IMR-90 (cell line): ENCODE data around the gene PIP5K1B. TPM values are rescaled to one million over a fixed set of nuclear protein-coding genes. Genes with fewer than 3 reads are reported as not detected.

ENCODE experiments used
- ATAC-seq: fragments of 200-7000 bp; cut with Tn5 transposase; 2 replicates; pipeline ENCODE4 v1.9.1; 2020; ENCODE audit warnings: low read depth, mild to moderate bottlenecking, moderate library complexity
- BruUV-seq: library from RNA; stranded (reverse); fragments of 400-500 nt; replicated peaks from 2 replicates; lab custom pipeline; 2021; lab: Mats Ljungman, UMichigan
- CTCF ChIA-PET: fragments of 300-600 bp; formaldehyde crosslinking; extraction: SDS; loops from one replicate; lab custom pipeline; 2021; ENCODE audit warnings: antibody characterized with exemption; lab: Yijun Ruan, JAX
- POLR2A ChIA-PET: fragments of 300-600 bp; sonication (Branson Sonifier 250); formaldehyde crosslinking; loops from one replicate; lab custom pipeline; 2022; ENCODE audit warnings: antibody characterized with exemption; ENCODE audit not compliant: unreplicated experiment; lab: Charles Lee
- DNase-seq: peaks from one replicate; pipeline ENCODE4 v3.0.0; 2013
- H2AFZ ChIP-seq: replicated peaks from 2 replicates; pipeline ENCODE3; 2013; ENCODE audit warnings: low read length, mild to moderate bottlenecking; ENCODE audit not compliant: poor library complexity
- H2AK5ac ChIP-seq: 2 replicates; pipeline ENCODE4 v1.6.1; 2013; ENCODE audit warnings: low read depth, low read length, inconsistent platforms
- H2AK9ac ChIP-seq: replicated peaks from 2 replicates; pipeline ENCODE3; 2013; ENCODE audit warnings: mild to moderate bottlenecking, low read depth, low read length, moderate library complexity; ENCODE audit not compliant: poor library complexity
- H2BK120ac ChIP-seq: 2 replicates; pipeline ENCODE4 v1.6.1; 2013; ENCODE audit warnings: low read depth, low read length, inconsistent platforms
- H2BK15ac ChIP-seq: 3 replicates; pipeline ENCODE4 v1.6.1; 2013; ENCODE audit warnings: low read depth, low read length, inconsistent platforms
- H2BK20ac ChIP-seq: 2 replicates; pipeline ENCODE4 v1.6.1; 2013; ENCODE audit warnings: low read depth, mild to moderate bottlenecking, inconsistent platforms, low read length, moderate library complexity
- H2BK5ac ChIP-seq: 2 replicates; pipeline ENCODE4 v1.6.1; 2013; ENCODE audit warnings: mild to moderate bottlenecking, low read depth, low read length, inconsistent platforms; ENCODE audit not compliant: poor library complexity, severe bottlenecking
- H3K14ac ChIP-seq: replicated peaks from 2 replicates; pipeline ENCODE4 v1.6.1; 2013; ENCODE audit warnings: low read depth, low read length, inconsistent platforms
- H3K18ac ChIP-seq: 2 replicates; pipeline ENCODE4 v1.6.1; 2013; ENCODE audit warnings: low read depth, low read length, control low read depth
- H3K23ac ChIP-seq: 2 replicates; pipeline ENCODE4 v1.6.1; 2013; ENCODE audit warnings: low read depth, low read length, inconsistent platforms
- H3K27ac ChIP-seq: 2 replicates; pipeline ENCODE4 v1.5.1; 2013; ENCODE audit warnings: mild to moderate bottlenecking, control low read depth, low read length; ENCODE audit not compliant: insufficient read depth
- H3K27me3 ChIP-seq: 2 replicates; pipeline ENCODE4 v1.6.1; 2013; ENCODE audit warnings: low read length; ENCODE audit not compliant: control insufficient read depth, insufficient read depth
- H3K36me3 ChIP-seq: 2 replicates; pipeline ENCODE4 v1.6.1; 2013; ENCODE audit warnings: low read length, mixed read lengths; ENCODE audit not compliant: control insufficient read depth, insufficient read depth
- H3K4ac ChIP-seq: 2 replicates; pipeline ENCODE4 v1.6.1; 2013; ENCODE audit warnings: low read depth, low read length, inconsistent platforms
- H3K4me1 ChIP-seq: 2 replicates; pipeline ENCODE4 v1.6.1; 2013; ENCODE audit warnings: low read length, mixed read lengths; ENCODE audit not compliant: control insufficient read depth, insufficient read depth
- H3K4me2 ChIP-seq: 2 replicates; pipeline ENCODE4 v1.6.1; 2013; ENCODE audit warnings: low read depth, mild to moderate bottlenecking, control low read depth, low read length, moderate library complexity
- H3K4me3 ChIP-seq: 2 replicates; pipeline ENCODE4 v1.5.1; 2013; ENCODE audit warnings: low read depth, mild to moderate bottlenecking, control low read depth, low read length, moderate library complexity; ENCODE audit not compliant: insufficient read depth
- H3K56ac ChIP-seq: 2 replicates; pipeline ENCODE4 v1.6.1; 2013; ENCODE audit warnings: low read length, inconsistent platforms; ENCODE audit not compliant: insufficient read depth; ENCODE audit errors: extremely low read depth
- H3K79me1 ChIP-seq, 2 experiments: 2 replicates each; pipeline ENCODE4 v1.6.1; 2013; ENCODE audit warnings: low read length in 2 of 2, inconsistent platforms in 1 of 2, low read depth in 1 of 2
- H3K9ac ChIP-seq: 2 replicates; pipeline ENCODE4 v1.6.1; 2013; ENCODE audit warnings: low read depth, low read length, control low read depth
- H3K9me1 ChIP-seq: 2 replicates; pipeline ENCODE4 v1.6.1; 2013; ENCODE audit warnings: low read length, inconsistent platforms; ENCODE audit not compliant: insufficient read depth
- H3K9me3 ChIP-seq: 2 replicates; pipeline ENCODE4 v1.6.1; 2013; ENCODE audit warnings: low read length; ENCODE audit not compliant: control insufficient read depth, insufficient read depth
- H4K20me1 ChIP-seq: 2 replicates; pipeline ENCODE4 v1.6.1; 2013; ENCODE audit warnings: low read length, inconsistent platforms; ENCODE audit not compliant: insufficient read depth
- H4K5ac ChIP-seq: 2 replicates; pipeline ENCODE4 v1.6.1; 2013; ENCODE audit warnings: mild to moderate bottlenecking, low read depth, low read length, control low read depth
- H4K8ac ChIP-seq, 2 experiments: 2 replicates each; pipeline ENCODE4 v1.6.1; 2013; ENCODE audit warnings: low read depth in 2 of 2, low read length in 2 of 2, control low read depth in 1 of 2, inconsistent platforms in 1 of 2
- H4K91ac ChIP-seq: 2 replicates; pipeline ENCODE4 v1.6.1; 2013; ENCODE audit warnings: low read depth, low read length, inconsistent platforms; ENCODE audit not compliant: insufficient read depth
- BHLHE40 ChIP-seq: fragments of 150-350 bp; IDR thresholded peaks from 2 replicates; pipeline ENCODE4 v1.6.1; 2016; ENCODE audit warnings: mild to moderate bottlenecking, low read depth, low read length
- FOS ChIP-seq: fragments of 150-350 bp; IDR thresholded peaks from 2 replicates; pipeline ENCODE4 v1.6.1; 2016; ENCODE audit warnings: low read depth, low read length
- MAZ ChIP-seq: IDR thresholded peaks from 2 replicates; pipeline ENCODE4 v1.6.1; 2012; ENCODE audit warnings: low read depth, mild to moderate bottlenecking, low read length, improper control_type of control experiment, moderate library complexity, borderline replicate concordance
- MXI1 ChIP-seq: IDR thresholded peaks from 2 replicates; pipeline ENCODE4 v1.6.1; 2012; ENCODE audit warnings: low read depth, mild to moderate bottlenecking, low read length, moderate library complexity, borderline replicate concordance
- RCOR1 ChIP-seq: IDR thresholded peaks from 2 replicates; pipeline ENCODE4 v1.6.1; 2012; ENCODE audit warnings: mild to moderate bottlenecking, low read length, improper control_type of control experiment; ENCODE audit not compliant: insufficient replicate concordance
- RFX5 ChIP-seq: IDR thresholded peaks from 2 replicates; pipeline ENCODE4 v1.8.0; 2012; ENCODE audit warnings: low read depth, mild to moderate bottlenecking, low read length, moderate library complexity
- WGBS, 2 experiments: methylation state at CpG; one replicate each; pipeline versions ENCODE4 v1.1.5 to v1.1.7; 2013; ENCODE audit warnings: missing lambda C conversion rate in 2 of 2; ENCODE audit not compliant: insufficient read length in 1 of 2; ENCODE audit errors: extremely low coverage in 2 of 2; 5-methylcytosine and 5-hydroxymethylcytosine counted together
- dilution Hi-C: fragments of 300-500 bp; cut with HindIII; formaldehyde crosslinking; loops from one replicate; pipeline ENCODE4 v1.14.3; 2018; ENCODE audit warnings: low sequenced_read_pairs; ENCODE audit not compliant: unreplicated experiment
- in situ Hi-C: fragments of 300-500 bp; cut with MboI; formaldehyde crosslinking; loops from 3 replicates; pipeline ENCODE4 v1.14.3; 2019; ENCODE audit warnings: low sequenced_read_pairs, inconsistent platforms, mixed read lengths
- intact Hi-C: fragments of 100-400 bp; cut with micrococcal nuclease; formaldehyde crosslinking; loops from 2 replicates; pipeline ENCODE4 v1.10.0; 2022
- polyA plus RNA-seq, 3 experiments: library from polyadenylated mRNA; depleted of rRNA; stranded (reverse); fragments of >200 nt; gene quantifications; 2 replicates each; pipeline ENCODE4 v1.2.3, GENCODE V29; 2012; ENCODE audit warnings: low replicate concordance in 1 of 3
- total RNA-seq: library from RNA; depleted of rRNA; stranded (reverse); fragments of >200 nt; gene quantifications from 2 replicates; pipeline ENCODE4 v1.2.3, GENCODE V29; 2012
- TF ChIP-seq, protein P1 (sequence below): fragments of 150-350 bp; IDR thresholded peaks from 2 replicates; pipeline ENCODE4 v1.6.1; 2017; ENCODE audit warnings: mild to moderate bottlenecking, antibody characterized with exemption, low read length, low read depth
- TF ChIP-seq, protein P2 (sequence below): fragments of 150-350 bp; IDR thresholded peaks from 2 replicates; pipeline ENCODE4 v1.6.1; 2016; ENCODE audit warnings: low read depth, mild to moderate bottlenecking, low read length, moderate library complexity, borderline replicate concordance

PIP5K1B gene
- total and polyA plus RNA-seq, 2 of the 4 experiments (the other 2 are of a cell fraction) = not detected

DNA sequence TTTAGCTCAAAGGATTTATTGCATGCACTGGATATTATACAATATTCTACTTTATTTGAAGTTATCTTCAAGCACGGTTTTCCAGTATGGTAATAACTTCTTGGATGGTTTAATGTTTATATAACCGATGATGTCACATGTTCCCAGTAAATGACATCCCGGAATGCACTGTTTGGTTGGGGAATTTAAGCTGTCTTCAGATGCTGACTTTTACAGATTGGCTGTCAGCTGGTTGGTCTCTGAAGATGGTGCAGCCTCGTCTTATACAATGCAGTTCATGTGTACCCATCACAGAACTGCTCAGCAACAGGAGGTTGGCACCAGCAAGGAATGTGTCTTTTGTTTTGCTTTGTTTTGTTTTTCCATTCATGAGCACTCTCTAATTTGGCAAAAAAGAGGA, 165.0 kb downstream of the PIP5K1B start:
- Histone ChIP-seq H2AK9ac (no peak overlapping the region), H2AK5ac (no peak overlapping the region), H3K4ac (no peak overlapping the region), H2AFZ (no peak overlapping the region), H3K9ac (no peak overlapping the region), H3K27me3 (no peaks in the 10 kb centered on the region; the same call in 1 of the 2 replicates), H3K79me1 (no peaks in the 10 kb centered on the region), H4K20me1 (no peaks in the 10 kb centered on the region), H2BK120ac (no peak overlapping the region), H3K56ac (no peak overlapping the region), H3K9me3 (no peaks in the 10 kb centered on the region), H3K36me3 (no peaks in the 10 kb centered on the region), H4K91ac (no peak overlapping the region), H3K18ac (no peak overlapping the region), H3K4me2 (no peak overlapping the region), H4K8ac (no peak overlapping the region), H3K4me3 (no peak overlapping the region), H3K9me1 (no peaks in the 10 kb centered on the region), H2BK5ac (no peak overlapping the region), H4K5ac (no peak overlapping the region), H3K23ac (no peak overlapping the region), H3K14ac (no peak overlapping the region), H3K4me1 (no peaks in the 10 kb centered on the region), H2BK15ac (no peak overlapping the region), H2BK20ac (no peak overlapping the region), H3K27ac (no peak overlapping the region)
- POLR2A ChIA-PET = no interaction called here
- TF ChIP-seq MAZ (no peak), FOS (no peak), RFX5 (no peak), BHLHE40 (no peak), MXI1 (no peak), RCOR1 (no peak)
- TF ChIP-seq, protein P1, sequence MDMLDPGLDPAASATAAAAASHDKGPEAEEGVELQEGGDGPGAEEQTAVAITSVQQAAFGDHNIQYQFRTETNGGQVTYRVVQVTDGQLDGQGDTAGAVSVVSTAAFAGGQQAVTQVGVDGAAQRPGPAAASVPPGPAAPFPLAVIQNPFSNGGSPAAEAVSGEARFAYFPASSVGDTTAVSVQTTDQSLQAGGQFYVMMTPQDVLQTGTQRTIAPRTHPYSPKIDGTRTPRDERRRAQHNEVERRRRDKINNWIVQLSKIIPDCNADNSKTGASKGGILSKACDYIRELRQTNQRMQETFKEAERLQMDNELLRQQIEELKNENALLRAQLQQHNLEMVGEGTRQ = no peak
- TF ChIP-seq, protein P2, sequence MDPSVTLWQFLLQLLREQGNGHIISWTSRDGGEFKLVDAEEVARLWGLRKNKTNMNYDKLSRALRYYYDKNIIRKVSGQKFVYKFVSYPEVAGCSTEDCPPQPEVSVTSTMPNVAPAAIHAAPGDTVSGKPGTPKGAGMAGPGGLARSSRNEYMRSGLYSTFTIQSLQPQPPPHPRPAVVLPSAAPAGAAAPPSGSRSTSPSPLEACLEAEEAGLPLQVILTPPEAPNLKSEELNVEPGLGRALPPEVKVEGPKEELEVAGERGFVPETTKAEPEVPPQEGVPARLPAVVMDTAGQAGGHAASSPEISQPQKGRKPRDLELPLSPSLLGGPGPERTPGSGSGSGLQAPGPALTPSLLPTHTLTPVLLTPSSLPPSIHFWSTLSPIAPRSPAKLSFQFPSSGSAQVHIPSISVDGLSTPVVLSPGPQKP = no peak
- intact Hi-C loops (loop anchor here (2.0 kb wide), 1 partner anchor 21 kb away; no protein-coding TSS in a partner anchor), in situ Hi-C loops (no loop called here), dilution Hi-C loops (no loop called here)
- CTCF ChIA-PET = no interaction called here
- no CpG with 5 or more reads among the region's 4 CpGs for WGBS, 2 experiments
- DNase-seq (no peak), ATAC-seq (no peak)
- BruUV-seq = no TSS peak
